ENCODE data around the gene NEK11. TPM values are rescaled to one million over a fixed set of nuclear protein-coding genes. Genes with fewer than 3 reads are reported as not detected.

The NEK11 gene
- total RNA-seq, 3 donors from 2014 or later, result 3.9 to 9.4 (median 5.8) TPM

- Histone ChIP-seq H3K4me3 (no peak overlapping the region), H3K4me1 (ENCODE audit: low read depth) (no peaks in the 10 kb centered on the region), H3K9me3 (no peaks in the 10 kb centered on the region), H3K36me3 (ENCODE audit: low read depth) (no peaks in the 10 kb centered on the region)
- intact Hi-C loops (cut with DNase I, micrococcal nuclease), result no loop called here
- no peak for DNase-seq
- TF ChIP-seq, protein P1, sequence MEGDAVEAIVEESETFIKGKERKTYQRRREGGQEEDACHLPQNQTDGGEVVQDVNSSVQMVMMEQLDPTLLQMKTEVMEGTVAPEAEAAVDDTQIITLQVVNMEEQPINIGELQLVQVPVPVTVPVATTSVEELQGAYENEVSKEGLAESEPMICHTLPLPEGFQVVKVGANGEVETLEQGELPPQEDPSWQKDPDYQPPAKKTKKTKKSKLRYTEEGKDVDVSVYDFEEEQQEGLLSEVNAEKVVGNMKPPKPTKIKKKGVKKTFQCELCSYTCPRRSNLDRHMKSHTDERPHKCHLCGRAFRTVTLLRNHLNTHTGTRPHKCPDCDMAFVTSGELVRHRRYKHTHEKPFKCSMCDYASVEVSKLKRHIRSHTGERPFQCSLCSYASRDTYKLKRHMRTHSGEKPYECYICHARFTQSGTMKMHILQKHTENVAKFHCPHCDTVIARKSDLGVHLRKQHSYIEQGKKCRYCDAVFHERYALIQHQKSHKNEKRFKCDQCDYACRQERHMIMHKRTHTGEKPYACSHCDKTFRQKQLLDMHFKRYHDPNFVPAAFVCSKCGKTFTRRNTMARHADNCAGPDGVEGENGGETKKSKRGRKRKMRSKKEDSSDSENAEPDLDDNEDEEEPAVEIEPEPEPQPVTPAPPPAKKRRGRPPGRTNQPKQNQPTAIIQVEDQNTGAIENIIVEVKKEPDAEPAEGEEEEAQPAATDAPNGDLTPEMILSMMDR (IDR thresholded peaks at IDR 0.05), result no peak
- no peak for ATAC-seq
Measured at GRCh38 chr3:131224886-131225550, 198.3 kb downstream of the NEK11 start.

DNA sequence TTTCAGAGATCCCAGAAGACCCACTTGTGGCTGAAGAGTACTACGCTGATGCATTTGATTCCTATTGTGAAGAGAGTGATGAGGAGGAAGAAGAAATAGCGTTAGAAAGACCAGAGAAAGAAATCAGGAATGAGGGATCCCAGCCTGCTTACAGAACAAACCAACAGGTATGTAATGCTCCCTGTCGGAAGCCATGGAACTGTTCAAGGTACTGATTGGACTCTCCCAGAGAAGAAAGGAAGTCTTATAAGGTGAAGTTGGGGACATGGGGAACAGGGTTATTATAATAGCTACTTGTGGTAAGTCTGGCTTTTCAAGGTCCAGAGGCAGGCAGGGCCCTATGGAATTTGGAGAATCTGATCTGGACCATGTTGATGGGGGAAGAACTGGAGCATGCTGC, 201.8 kb downstream of the NEK11 start:
- intact Hi-C loops (cut with DNase I, micrococcal nuclease), result no loop called here
- Histone ChIP-seq H3K4me3 (no peak overlapping the region), H3K4me1 (ENCODE audit: low read depth) (no peaks in the 10 kb centered on the region), H3K36me3 (ENCODE audit: low read depth) (no peaks in the 10 kb centered on the region), H3K9me3 (no peaks in the 10 kb centered on the region)
- ATAC-seq (no peak), DNase-seq (no peak)
- TF ChIP-seq, protein P1 (IDR thresholded peaks at IDR 0.05), result no peak

GRCh38 chr3:131231710-131232389, 205.2 kb downstream of the NEK11 start:
- Histone ChIP-seq H3K4me3 (no peak overlapping the region), H3K36me3 (ENCODE audit: low read depth) (no peaks in the 10 kb centered on the region), H3K9me3 (no peaks in the 10 kb centered on the region), H3K4me1 (ENCODE audit: low read depth) (no peaks in the 10 kb centered on the region)
- intact Hi-C loops (cut with DNase I, micrococcal nuclease), result no loop called here
- DNase-seq, result no peak
- no peak for ATAC-seq
- TF ChIP-seq, protein P1 (IDR thresholded peaks at IDR 0.05), result no peak

- Histone ChIP-seq H3K4me3 (no peak overlapping the region), H3K36me3 (ENCODE audit: low read depth) (no peaks in the 10 kb centered on the region), H3K4me1 (ENCODE audit: low read depth) (no peaks in the 10 kb centered on the region), H3K9me3 (no peaks in the 10 kb centered on the region)
- intact Hi-C loops (cut with DNase I, micrococcal nuclease), result no loop called here
- ATAC-seq (no peak), DNase-seq (no peak)
- TF ChIP-seq, protein P1 (IDR thresholded peaks at IDR 0.05), result no peak
Measured at GRCh38 chr3:131232711-131233267, 206.1 kb downstream of the NEK11 start.

DNA sequence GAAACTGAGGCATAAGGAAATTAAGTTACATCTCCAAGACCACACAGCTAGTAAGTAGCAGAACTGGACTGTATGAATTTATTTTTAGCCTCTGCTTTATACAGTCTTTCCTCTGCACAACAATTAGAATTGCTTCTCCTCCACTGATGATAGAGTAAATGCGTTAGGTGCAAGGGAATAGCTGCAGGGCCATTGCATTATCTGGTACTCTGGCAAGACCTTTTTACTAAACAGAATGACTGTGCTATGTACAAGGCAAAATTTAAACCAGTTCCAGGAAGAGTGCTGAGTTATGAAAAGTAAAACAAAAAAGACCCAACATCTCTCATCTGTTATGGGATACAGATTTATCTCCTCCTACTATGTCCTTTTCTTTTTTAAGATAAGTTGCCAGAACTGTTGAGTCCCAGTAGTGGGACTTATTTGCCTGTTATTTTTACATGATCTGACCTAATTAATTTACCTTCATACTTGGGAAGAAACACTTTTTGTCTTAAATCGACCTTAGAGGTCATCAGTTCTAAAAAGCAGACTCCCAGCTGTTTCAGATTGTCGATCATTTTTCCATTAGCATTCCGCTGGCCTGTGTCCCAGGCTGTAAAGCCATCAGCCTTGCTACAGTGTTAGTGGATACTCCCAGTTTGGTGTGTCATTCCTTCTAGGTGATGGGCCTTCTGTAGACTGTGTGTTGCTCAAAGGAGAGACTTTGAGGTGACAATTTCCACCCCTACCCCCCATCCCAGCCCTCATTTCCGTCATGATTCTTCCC, 207.4 kb downstream of the NEK11 start:
- TF ChIP-seq, protein P1 (IDR thresholded peaks at IDR 0.05), result no peak
- Histone ChIP-seq H3K4me1 (ENCODE audit: low read depth) (no peaks in the 10 kb centered on the region), H3K4me3 (no peak overlapping the region), H3K36me3 (ENCODE audit: low read depth) (no peaks in the 10 kb centered on the region), H3K9me3 (no peaks in the 10 kb centered on the region)
- no peak for DNase-seq
- no peak for ATAC-seq
- intact Hi-C loops (cut with DNase I, micrococcal nuclease), result no loop called here

Measured in mucosa of descending colon (tissue), 3 donors.